ENCODE data around the gene EEIG2. TPM values are rescaled to one million over a fixed set of nuclear protein-coding genes. Genes with fewer than 3 reads are reported as not detected.

Gene EEIG2
- total and polyA plus RNA-seq, 9 of the 15 experiments (the other 6 are each of a cell fraction or from before 2014, with no cell fraction given): 6.1 to 26.9 (median 15.2) TPM

- TF ChIP-seq TEAD4 (IDR thresholded peaks at IDR 0.05; ENCODE audit: low read length) (peak; percentile 54), TEAD4 (CRISPR knock-in tag; IDR thresholded peaks at IDR 0.05; ENCODE audit: borderline replicate concordance) (no peak), ZSCAN29 (IDR thresholded peaks at IDR 0.05) (0 out of 2 replicates have a peak, but pooled peaks have one; percentile 26), ZNF551 (CRISPR knock-in tag; IDR thresholded peaks at IDR 0.05) (0 out of 2 replicates have a peak, but pooled peaks have one; percentile 43), ZNF274 (IDR thresholded peaks at IDR 0.05; ENCODE audit: borderline replicate concordance, low read depth, low read length) (no peak), GATAD2B (IDR thresholded peaks at IDR 0.05; ENCODE audit: borderline replicate concordance) (peak; percentile 91), GABPA (tag; conservative IDR thresholded peaks at IDR 0.05; ENCODE audit: low read depth) (peak; percentile 70), TOE1 (IDR thresholded peaks at IDR 0.05; ENCODE audit: borderline replicate concordance) (peak; percentile 30; the same call in 1 of the 2 replicates), TOE1 (CRISPR knock-in tag; IDR thresholded peaks at IDR 0.05; ENCODE audit: borderline replicate concordance, low read depth) (no peak), E2F1 (CRISPR knock-in tag; IDR thresholded peaks at IDR 0.05) (0 out of 2 replicates have a peak, but pooled peaks have one; percentile 67), RBFOX2 (IDR thresholded peaks at IDR 0.05; ENCODE audit: low read depth, low read length) (peak; percentile 76), SRF (CRISPR knock-in tag; IDR thresholded peaks at IDR 0.05) (peak in 1 of 2 experiments; percentile 23; a peak in 1 of 4 replicates), HNRNPUL1 (IDR thresholded peaks at IDR 0.05; ENCODE audit: low read length) (no peak), EP300 (IDR thresholded peaks at IDR 0.05; ENCODE audit: low read length) (peak; percentile 41), FOSL1 (tag; conservative IDR thresholded peaks at IDR 0.05) (peak; percentile 52; the same call in 1 of the 2 replicates), E2F8 (IDR thresholded peaks at IDR 0.05; ENCODE audit: low read depth, partially characterized antibody) (peak; percentile 30), ZFX (CRISPR knock-in tag; IDR thresholded peaks at IDR 0.05) (peak; percentile 27; the same call in 1 of the 2 replicates)
Measured at GRCh38 chr1:108559215-108560186, at the start of gene EEIG2 (continued).

All from K562 (cell line).